ENCODE measurements around the gene HLA-DOA.
A peak's percentile ranks its signal among the peaks of the same experiment; 100 is the strongest.

HLA-DOA gene

DNA sequence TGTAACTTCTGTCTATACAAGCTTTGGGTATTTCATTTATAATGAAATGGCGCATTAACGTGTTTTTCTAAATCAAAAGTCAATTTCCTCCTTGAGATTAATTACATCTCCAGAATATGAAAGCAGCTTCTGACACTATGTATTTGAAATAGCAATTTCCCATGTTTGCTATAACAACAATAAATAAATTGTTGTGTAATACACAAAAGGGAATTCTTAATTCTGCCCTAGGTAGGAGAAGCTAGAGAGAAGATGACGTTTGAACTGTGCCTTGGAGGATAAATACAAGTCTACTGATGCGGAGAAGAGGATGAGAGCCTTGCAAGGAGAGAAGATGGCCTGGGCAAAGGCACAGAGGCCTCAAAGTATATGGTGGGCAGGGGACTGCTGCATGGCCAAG, 7.6 kb upstream of the HLA-DOA start:
- no peak for DNase-seq (ENCODE audit: low read depth in 2 of 2)

DNA sequence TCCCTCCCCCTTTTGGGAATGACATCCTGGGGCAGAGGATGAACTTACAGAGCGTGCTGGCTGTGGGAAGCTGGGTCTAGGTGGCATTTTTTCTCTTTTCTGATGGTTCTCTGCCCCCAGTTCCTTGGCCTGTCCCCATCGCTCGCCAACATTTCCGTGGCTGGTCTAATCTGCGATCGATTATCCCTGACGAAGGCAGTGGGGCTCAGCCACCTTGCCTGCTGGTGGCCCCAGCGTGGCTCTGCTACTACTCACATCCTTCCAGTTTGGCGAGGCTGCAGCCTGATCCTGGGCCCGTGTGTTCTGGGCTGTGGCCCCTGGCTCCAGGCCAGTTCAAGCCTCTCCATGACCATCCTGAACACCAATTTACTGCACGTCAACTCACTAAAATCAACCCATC, 6.4 kb upstream of the HLA-DOA start:
- DNase-seq (ENCODE audit: low read depth in 2 of 2) = no peak

DNA sequence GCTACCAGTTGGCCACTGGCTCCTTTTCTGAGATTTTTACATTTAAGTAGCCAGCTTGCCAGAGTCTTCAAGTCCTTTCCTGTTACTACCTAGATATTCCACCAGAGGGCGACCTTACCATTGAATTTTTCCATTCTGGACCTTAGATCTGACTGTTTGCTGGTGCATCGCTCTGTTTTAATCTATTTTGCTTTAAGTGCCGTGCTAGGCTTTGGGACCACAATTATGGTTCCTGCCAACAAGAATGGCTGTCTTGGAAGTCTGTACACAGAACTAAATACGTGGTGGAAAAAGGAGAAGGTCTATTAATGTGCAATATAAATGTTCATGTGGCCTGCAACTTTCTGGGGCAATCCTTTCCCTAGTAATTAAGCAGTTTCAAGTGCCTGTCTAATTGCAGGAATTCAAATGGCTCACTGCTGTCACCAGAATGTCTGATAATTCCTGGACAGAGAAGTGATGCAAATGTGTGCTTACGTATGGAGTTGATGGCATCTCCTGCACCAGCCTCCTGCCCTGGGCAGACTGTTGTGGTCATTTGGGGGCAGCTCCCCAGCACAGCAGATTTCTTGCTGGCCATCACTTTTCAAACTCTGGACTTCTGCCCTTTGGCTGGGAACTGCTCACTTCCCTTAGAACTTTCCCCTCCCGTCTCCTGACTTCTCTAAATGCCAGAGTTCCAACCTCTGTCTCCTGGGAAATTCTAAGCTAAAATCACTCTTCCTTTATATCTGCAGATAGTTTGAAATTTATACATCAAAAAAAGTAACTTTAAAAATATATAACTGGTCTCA, 5.6 kb upstream of the HLA-DOA start:
- DNase-seq (ENCODE audit: low read depth in 2 of 2) = peak; percentile 44 to 45

DNA sequence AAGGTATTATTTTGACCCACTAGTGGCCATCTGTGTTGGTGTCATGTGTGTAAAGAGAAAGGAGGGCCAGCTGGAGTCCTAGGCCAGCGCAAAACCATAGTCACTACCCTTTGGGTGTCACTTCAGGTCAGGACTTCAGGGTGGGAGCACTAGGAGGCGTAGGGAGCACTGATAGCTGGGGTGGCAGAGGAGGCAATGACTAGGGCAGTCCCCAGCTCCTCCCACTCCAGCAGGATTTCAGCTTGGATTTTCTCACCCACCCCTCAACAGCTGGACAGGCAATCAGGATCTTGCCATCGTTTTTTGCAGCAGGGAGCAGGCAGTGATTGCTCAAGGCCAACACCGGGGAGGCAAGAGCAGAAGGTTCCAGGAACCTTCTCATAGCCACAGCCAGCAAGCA, 4.2 kb upstream of the HLA-DOA start:
- DNase-seq (ENCODE audit: low read depth in 2 of 2) = no peak

DNA sequence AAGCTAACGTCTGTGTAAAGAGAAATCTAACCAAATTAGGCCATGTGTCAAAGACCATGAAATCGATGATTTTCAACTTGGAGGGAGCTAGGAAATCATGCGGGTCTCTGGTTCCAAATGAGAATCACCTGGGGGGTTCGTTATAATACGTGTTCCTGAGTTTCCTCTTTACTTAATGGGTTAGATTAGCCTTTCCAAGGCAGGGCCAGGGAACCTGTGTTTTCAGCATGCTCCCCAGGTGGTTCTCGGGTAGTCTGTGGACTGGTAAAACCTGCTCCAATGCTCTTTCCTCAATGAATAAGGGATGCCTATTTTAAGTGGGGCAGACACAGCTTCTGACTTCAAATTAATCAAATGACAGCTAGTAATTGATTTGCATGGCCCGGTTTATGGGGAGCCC, 965 bp upstream of the HLA-DOA start:
- no peak for DNase-seq (ENCODE audit: low read depth in 2 of 2)

DNA sequence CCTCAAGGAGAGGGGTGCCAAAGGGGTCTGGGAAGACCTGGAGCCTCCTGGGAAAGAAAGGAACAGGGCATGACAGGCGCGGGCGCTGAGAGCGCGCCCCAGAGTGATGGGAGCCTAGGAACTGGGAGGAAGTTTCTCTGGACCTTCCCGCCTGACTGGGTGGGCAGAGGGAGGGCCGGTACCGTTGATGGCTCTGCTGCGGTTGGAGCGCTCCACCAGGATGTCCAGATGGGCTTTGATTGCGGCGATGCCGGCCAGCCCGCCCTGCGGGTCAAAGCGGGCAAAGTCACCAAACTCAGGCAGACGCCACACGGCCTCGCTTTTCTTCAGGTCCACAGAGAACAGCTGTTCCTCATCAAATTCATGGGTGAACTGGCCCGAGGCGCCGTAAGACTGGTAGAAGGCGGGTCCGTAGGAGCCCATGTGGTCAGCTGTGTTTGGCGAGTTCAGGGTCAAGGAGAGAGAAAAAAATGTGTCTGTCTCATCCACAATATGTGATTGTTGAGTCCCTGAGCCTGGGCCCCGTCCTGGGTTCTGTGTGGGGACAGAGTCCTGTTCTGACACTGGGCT, 1.5 kb downstream of the HLA-DOA start:
- no peak for DNase-seq (ENCODE audit: low read depth in 2 of 2)

DNA sequence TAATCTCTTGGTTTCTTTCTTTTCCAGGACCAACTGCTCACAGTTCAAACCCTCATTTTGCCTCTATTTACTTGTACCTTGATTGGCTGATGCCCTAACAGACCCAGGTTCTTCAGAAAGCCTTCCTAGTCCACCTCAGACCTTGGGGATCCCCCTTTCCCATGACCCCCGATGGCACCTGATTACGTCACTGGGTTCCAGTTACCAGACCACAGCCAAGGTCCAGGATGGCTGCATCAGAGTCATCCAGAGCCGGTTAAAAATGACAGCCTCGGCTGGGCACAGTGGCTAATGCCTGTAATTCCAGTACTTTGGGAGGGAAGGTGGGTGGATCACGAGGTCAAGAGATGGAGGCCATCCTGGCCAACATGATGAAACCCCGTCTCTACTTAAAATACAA, 4.5 kb downstream of the HLA-DOA start:
- no peak for DNase-seq (ENCODE audit: low read depth in 2 of 2)

DNA sequence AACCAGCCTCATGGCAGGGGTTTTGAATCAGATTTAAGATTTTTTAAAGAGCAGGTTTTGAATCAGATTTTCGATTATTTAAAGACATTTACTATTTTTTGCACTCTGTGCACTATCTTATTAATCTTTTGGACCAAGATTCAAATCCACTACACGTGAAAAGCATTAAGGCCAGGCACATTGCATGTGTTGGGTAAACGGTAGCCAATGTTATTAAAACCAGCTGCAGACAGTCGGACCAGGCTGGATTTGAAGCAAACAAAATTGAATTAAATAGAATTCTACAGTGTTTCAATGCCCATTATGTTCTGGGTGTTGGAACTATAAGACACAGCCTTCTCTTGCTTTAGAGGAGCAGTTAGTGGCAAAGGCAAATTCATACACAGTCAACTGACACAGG, 7.7 kb downstream of the HLA-DOA start:
- no peak for DNase-seq (ENCODE audit: low read depth in 2 of 2)

DNA sequence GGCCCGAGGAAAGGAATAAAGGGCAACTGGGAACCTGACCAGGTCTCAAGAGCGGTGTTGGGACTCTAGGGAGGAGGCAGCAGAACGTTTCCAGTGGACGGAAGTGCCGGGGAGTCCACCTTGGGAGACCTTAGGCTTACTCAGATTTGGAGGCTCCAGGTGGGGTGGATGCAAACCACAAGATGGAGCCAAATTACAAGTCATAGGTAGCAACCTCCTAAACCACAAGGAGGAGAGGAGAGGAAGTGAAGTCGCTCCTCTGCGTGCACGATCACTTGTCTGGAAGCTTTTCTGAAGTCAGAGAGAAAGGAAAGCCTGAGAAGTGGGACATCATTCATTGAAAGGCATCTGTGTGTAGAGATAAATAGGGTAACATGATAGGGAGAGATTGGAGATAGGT, 9.3 kb downstream of the HLA-DOA start:
- no peak for DNase-seq (ENCODE audit: low read depth in 2 of 2)

DNA sequence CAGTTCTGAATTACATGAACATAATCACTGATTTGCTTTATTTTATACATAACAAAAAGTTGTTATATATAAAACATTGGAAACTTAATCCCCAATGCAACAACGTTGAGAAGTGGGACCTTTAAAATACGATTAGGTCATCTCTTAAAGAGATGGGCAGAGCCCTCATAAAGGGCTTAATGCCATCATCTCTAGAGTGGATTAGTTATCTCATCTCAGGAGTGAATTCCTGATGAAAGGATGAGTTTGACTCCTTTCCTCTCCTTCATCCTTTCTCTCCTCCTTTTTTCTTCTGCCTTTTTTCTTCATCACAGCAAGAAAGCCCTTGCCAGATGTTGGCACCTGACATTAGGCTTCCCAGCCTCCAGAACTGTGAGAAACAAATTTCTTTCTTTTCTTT, 13.9 kb downstream of the HLA-DOA start:
- DNase-seq (ENCODE audit: low read depth in 2 of 2) = no peak

DNA sequence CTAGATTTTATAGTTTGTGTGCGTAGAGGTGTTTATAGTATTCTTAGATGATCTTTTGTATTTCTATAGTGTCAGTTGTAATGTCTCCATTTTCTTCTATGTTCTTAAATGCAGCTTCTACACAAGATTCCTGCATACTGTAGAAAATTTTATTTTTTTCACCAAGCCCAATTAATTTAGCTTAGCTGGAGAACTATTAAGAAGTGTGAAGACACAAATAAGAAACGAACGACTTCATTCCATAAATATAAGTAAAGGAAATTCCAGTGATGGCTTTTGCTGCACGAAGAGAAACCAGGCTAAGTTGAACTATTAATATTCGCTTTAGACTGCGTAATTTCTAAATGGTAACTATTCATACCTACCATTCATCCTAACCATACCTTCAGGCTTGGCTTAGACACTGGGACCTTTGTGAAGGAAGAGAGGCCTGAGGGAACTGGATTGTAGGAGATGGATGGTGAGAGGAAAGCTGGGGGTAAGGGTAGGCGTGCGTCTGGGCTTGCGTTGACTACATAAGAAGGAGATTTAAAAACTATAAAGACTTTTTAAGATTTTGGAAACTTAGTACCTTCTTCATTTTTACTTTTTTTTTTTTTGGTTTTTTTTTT, 15.9 kb downstream of the HLA-DOA start:
- DNase-seq (ENCODE audit: low read depth in 2 of 2) = no peak

DNA sequence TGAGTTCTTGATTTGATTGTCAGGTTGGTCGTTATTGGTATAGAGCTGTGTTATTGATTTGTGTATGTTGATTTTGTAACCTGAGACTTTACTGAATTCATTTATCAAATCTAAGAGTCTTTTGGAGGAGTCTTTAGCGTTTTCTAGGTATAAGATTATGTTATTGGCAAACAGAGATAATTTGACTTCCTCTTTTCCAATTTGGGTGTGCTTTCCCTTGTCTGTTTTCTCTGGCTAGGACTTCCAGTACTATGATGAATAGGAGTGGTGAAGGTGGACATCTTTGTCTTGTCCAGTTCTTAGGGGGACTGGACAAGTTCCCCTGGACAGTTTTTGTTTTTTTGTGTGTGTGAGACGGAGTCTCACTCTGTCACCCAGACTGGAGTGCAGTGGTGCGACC, 17.4 kb downstream of the HLA-DOA start:
- DNase-seq (ENCODE audit: low read depth in 2 of 2) = no peak

DNA sequence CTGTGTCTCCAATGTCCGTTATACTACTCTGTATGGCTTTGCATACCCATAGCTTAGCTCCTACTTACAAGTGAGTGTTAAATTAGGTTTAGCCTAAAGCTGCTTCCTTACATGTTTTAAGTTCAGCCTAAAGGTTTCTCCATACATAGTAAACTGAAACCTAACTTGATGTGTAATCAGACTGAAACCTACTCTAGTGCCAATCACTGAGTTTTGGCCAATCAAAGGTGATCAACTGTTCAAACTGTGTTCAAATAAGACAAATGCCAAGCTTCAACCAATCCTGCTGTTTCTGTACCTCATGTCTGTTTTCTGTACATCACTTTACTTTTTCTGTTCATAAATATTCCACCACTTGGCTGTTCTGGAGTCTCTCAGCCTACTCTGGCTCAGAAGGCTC, 20.0 kb downstream of the HLA-DOA start:
- DNase-seq (ENCODE audit: low read depth in 2 of 2) = no peak

DNA sequence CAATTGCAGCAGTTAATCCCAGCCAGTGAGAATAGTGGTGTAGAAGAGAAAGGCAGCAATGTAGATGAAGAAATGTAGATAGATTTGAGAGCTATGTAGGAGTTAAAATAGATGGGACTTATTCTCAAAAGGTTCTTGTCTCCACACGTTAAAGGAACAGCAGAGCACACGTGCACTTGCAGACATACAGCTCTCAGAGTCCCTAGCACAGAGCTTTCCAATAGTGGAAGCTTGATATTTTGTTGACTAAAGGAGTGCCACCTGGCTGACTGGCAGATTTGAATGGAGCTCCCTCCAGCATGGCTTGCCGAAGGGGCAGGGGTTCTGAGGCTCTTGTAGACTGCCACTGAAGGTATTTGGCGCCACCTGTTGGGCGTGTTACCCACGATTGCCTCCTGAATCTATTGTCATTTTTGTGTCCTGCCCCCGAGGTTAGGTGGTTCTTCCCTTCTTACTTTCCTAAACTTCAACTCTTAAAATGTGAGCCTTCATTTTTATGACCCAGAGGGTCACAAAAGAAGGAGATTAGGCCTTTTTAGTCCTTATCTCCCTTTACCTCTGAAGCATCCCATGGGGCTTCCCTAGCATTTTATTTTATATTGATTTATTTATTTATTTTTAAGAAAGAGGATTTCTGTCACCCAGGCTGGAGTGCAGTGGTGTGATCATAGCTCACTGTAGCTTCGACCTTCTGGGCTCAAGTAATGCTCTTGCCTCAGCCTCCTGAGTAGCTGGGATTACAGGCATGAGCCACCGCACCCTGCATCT, 24.6 kb downstream of the HLA-DOA start:
- no peak for DNase-seq (ENCODE audit: low read depth in 2 of 2)

DNA sequence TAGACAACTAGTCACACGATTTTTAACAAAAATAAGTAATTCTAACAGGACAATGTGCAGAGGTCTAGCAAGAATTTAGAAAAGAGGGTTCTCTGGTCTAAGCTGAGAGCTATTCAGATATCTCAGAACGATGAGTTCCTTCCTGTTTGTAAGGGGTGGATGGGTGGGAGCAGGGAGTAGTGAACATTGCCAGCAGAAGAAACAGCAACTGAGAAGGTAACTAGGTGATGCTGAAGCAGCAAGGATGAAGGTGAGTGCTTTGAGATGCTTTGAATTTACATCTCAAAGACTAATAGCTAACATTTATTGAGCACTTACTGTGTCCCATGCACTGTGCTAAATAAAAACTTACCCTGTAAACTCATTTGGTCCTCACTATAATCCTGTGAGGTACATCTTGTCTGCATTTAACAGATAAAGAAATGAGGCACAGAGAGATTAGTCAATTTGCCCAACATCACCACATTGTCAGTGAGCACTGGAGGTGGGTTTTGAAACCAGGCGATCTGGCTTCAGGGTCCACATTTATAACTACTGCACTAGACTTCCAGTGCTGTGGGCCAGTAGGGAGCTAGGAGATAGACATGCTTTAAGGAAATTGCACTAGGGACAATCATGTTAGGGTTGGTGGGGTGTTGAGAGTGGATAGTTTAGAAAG, 25.3 kb downstream of the HLA-DOA start:
- no peak for DNase-seq (ENCODE audit: low read depth in 2 of 2)

DNA sequence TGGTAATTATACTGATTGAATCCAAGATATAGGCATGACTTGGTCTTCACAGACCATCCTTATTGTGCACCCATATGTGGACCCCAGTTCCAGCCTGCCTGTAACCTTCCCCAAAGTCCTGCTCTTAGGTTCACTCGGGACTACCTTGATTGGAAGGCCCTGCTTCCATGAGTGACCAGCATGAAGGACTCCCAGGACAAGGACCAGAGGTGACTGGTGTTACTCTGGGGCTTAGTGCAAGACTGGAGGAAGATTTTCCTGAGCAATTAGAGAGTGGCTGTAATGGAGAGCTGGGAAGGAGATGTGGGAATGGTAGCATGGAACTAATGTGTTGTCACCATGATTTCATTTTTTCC, 25.9 kb downstream of the HLA-DOA start:
- DNase-seq (ENCODE audit: low read depth in 2 of 2) = no peak

DNA sequence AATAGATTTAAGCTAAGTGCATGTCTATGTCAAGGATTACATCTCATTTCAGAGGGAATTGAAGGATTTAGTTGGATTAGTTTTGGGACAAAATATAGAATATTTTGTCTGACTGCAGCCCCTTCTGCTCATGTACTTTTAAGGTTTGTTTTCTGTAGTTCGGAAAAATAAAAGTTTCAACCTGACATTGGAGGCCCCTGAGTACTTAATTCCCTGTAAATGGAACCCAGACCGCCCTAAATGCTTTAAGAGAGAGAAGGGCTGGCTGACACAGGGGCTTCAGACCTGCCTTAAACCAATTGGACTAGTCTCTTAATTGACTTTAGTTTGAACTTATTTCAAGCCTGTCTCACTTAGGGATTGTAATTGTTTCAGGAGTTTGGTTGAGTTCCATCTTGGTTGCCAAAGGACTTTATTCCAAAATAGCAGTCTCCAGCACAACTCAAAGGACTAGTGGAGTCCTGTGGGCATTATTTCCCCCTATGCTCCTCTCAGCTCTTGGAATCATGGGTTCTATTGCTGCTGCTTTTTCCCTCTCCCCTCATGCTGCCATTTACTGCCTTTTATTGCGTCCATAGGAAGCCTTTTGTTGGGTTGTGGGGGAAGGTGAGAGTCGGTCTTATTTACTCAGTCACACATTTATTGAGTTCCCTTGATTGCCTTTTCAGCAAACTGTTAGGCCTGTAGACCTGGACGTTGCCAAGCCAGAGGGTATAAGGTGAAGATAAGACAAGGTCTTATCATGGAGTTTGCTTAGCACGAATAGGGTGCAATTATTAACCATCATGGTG, 26.5 kb downstream of the HLA-DOA start:
- DNase-seq (ENCODE audit: low read depth in 2 of 2) = no peak

DNA sequence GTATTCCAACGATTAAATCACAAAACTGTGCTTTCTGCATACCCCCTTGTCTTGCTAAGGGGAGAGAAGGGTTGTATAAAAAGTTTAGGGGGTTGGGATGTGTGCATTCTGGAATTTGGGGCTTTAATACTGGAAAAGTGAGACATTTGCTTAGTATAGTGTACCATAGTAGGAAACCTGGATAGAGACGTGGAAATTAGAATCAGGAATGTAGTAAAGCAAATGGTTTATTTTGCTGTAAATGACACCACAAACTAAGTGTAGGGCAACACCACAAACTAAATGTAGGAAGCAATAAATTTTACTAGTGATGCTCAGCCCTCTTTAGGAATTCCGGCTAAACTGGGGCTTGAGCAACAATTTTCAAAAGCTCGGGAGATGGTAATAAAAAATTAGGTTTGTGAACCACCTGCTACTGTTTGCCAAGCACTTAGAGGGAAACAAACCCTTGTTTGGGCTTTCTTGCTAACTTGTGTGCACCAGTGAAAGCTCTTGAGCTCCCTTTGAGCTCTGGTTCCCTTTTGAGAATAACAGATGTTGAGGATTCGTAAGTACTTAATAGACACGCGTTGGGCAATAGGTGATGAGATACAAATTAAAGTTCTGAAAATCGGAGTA, 27.2 kb downstream of the HLA-DOA start:
- no peak for DNase-seq (ENCODE audit: low read depth in 2 of 2)

DNA sequence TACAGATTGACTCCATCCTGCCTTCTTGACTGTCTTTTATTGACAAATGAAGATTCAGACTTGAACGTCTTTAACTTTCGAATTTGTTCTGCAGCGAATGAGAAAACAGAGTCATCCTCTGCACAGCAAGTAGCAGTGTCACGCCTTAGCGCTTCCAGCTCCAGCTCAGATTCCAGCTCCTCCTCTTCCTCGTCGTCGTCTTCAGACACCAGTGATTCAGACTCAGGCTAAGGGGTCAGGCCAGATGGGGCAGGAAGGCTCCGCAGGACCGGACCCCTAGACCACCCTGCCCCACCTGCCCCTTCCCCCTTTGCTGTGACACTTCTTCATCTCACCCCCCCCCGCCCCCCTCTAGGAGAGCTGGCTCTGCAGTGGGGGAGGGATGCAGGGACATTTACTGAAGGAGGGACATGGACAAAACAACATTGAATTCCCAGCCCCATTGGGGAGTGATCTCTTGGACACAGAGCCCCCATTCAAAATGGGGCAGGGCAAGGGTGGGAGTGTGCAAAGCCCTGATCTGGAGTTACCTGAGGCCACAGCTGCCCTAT, 28.8 kb downstream of the HLA-DOA start:
- no peak for DNase-seq (ENCODE audit: low read depth in 2 of 2)

DNA sequence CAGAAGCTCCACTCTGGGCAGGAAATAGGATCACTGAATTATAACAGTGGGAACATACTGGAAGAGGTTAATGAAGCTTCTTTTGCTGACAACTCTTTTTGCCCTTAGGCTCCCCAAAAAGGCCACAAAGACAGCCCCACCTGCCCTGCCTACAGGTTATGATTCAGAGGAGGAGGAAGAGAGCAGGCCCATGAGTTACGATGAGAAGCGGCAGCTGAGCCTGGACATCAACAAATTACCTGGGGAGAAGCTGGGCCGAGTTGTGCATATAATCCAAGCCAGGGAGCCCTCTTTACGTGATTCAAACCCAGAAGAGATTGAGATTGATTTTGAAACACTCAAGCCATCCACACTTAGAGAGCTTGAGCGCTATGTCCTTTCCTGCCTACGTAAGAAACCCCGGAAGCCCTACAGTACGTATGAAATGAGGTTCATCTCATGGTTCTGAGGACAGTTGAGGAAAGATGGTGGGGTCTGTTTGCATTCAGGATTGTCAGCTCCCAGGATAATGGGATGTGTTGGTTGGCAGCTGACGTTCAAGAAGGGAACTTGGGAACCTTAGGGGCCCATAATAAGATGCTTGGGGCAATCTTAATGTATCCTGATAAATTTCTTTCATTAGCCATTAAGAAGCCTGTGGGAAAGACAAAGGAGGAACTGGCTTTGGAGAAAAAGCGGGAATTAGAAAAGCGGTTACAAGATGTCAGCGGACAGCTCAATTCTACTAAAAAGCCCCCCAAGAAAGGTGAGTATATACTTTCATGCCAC, 29.5 kb downstream of the HLA-DOA start:
- DNase-seq (ENCODE audit: low read depth in 2 of 2) = no peak

Data from fibroblast of skin of left biceps (primary cell).